Duodenal mucosa (tissue), 2 donors: ENCODE results near the gene ALG12.

Experiments
- H3K27ac ChIP-seq: one replicate; pipeline ENCODE4 v1.7.0; 2013; ENCODE audit warnings: low read depth, low read length
- H3K27me3 ChIP-seq, 2 donors: one replicate each; pipeline ENCODE4 v1.7.0; 2013; ENCODE audit warnings: low read length in 2 of 2, control low read depth in 1 of 2; ENCODE audit not compliant: insufficient read depth in 2 of 2, control insufficient read depth in 1 of 2
- H3K36me3 ChIP-seq, 2 donors: one replicate each; pipeline ENCODE4 v1.7.0; 2013; ENCODE audit warnings: low read length in 2 of 2, control low read depth in 1 of 2; ENCODE audit not compliant: insufficient read depth in 2 of 2, control insufficient read depth in 1 of 2
- H3K4me1 ChIP-seq, 2 donors: one replicate each; pipeline ENCODE4 v1.7.0; 2013; ENCODE audit warnings: low read length in 2 of 2, control low read depth in 1 of 2; ENCODE audit not compliant: insufficient read depth in 2 of 2, control insufficient read depth in 1 of 2
- H3K4me3 ChIP-seq, 2 donors: one replicate each; pipeline ENCODE4 v1.7.0; 2013; ENCODE audit warnings: low read length in 2 of 2, low read depth in 1 of 2
- H3K9ac ChIP-seq, 2 donors: one replicate each; pipeline ENCODE4 v1.7.0; 2013; ENCODE audit warnings: low read length in 2 of 2, low read depth in 1 of 2
- H3K9me3 ChIP-seq, 2 donors: one replicate each; pipeline ENCODE4 v1.7.0; 2013; ENCODE audit warnings: low read length in 2 of 2, control low read depth in 1 of 2; ENCODE audit not compliant: control insufficient read depth in 1 of 2

The ALG12 gene

GRCh38 chr22:49957826-49958365 lies 39.7 kb upstream of the ALG12 start:
- Histone ChIP-seq H3K9me3 (no peaks in the 10 kb centered on the region), H3K9ac (no peak overlapping the region), H3K27ac (no peak overlapping the region), H3K4me3 (no peak overlapping the region), H3K27me3 (no peaks in the 10 kb centered on the region), H3K4me1 (peaks cover 28 to 30% of the 10 kb centered on the region in 2 donors), H3K36me3 (peaks cover 6 to 11% of the 10 kb centered on the region in 2 donors)

- Histone ChIP-seq H3K36me3 (peaks cover 3 to 6% of the 10 kb centered on the region in 2 donors), H3K9me3 (no peaks in the 10 kb centered on the region), H3K4me3 (no peak overlapping the region), H3K4me1 (peaks cover 31 to 33% of the 10 kb centered on the region in 2 donors), H3K9ac (no peak overlapping the region), H3K27me3 (no peaks in the 10 kb centered on the region), H3K27ac (no peak overlapping the region)
Observed at GRCh38 chr22:49956914-49957825, 38.9 kb upstream of the ALG12 start.

GRCh38 chr22:49956418-49956770 lies 38.2 kb upstream of the ALG12 start:
- no peak overlapping the region for H3K9ac ChIP-seq
- H3K27me3 ChIP-seq, result no peaks in the 10 kb centered on the region
- H3K27ac ChIP-seq, result no peak overlapping the region
- H3K4me1 ChIP-seq, result peaks cover 37 to 40% of the 10 kb centered on the region in 2 donors
- H3K36me3 ChIP-seq, result peaks cover under 1% of the 10 kb centered on the region in 2 donors
- H3K4me3 ChIP-seq, result no peak overlapping the region
- H3K9me3 ChIP-seq, result no peaks in the 10 kb centered on the region

GRCh38 chr22:49955581-49956417 lies 37.6 kb upstream of the ALG12 start:
- Histone ChIP-seq H3K9ac (no peak overlapping the region), H3K27ac (no peak overlapping the region)

GRCh38 chr22:49954991-49955580 lies 36.8 kb upstream of the ALG12 start:
- no peak overlapping the region for H3K4me3 ChIP-seq
- H3K27me3 ChIP-seq, result no peaks in the 10 kb centered on the region
- no peak overlapping the region for H3K27ac ChIP-seq
- peaks cover 47 to 50% of the 10 kb centered on the region in 2 donors for H3K4me1 ChIP-seq
- no peaks in the 10 kb centered on the region for H3K36me3 ChIP-seq
- peak overlapping the region in 1 of 2 donors; percentile 18 for H3K9ac ChIP-seq
- no peaks in the 10 kb centered on the region for H3K9me3 ChIP-seq

More at GRCh38 chr22:49955581-49956417, 37.6 kb upstream of the ALG12 start:
- Histone ChIP-seq H3K36me3 (no peaks in the 10 kb centered on the region), H3K4me3 (no peak overlapping the region), H3K4me1 (peaks cover 43 to 46% of the 10 kb centered on the region in 2 donors), H3K27me3 (no peaks in the 10 kb centered on the region), H3K9me3 (no peaks in the 10 kb centered on the region)

GRCh38 chr22:49954354-49954753 lies 36.1 kb upstream of the ALG12 start:
- H3K4me3 ChIP-seq, result no peak overlapping the region
- no peaks in the 10 kb centered on the region for H3K27me3 ChIP-seq
- H3K9ac ChIP-seq, result no peak overlapping the region
- no peaks in the 10 kb centered on the region for H3K36me3 ChIP-seq
- H3K4me1 ChIP-seq, result peaks cover 48 to 52% of the 10 kb centered on the region in 2 donors
- H3K9me3 ChIP-seq, result no peaks in the 10 kb centered on the region
- H3K27ac ChIP-seq, result peak overlapping the region; percentile 42

- Histone ChIP-seq H3K36me3 (no peaks in the 10 kb centered on the region), H3K27ac (peak overlapping the region; percentile 66), H3K4me1 (peaks cover 43 to 47% of the 10 kb centered on the region in 2 donors), H3K4me3 (no peak overlapping the region), H3K27me3 (no peaks in the 10 kb centered on the region), H3K9ac (no peak overlapping the region), H3K9me3 (no peaks in the 10 kb centered on the region)
Observed at GRCh38 chr22:49953680-49954344, 35.6 kb upstream of the ALG12 start.

GRCh38 chr22:49953027-49953679 lies 34.9 kb upstream of the ALG12 start:
- Histone ChIP-seq H3K4me1 (peaks cover 40 to 43% of the 10 kb centered on the region in 2 donors), H3K27me3 (no peaks in the 10 kb centered on the region), H3K27ac (peak overlapping the region; percentile 90), H3K4me3 (no peak overlapping the region), H3K9ac (peak overlapping the region in 1 of 2 donors; percentile 66), H3K9me3 (no peaks in the 10 kb centered on the region), H3K36me3 (no peaks in the 10 kb centered on the region)
